ENCODE data around the gene REC8.

Gene REC8

GRCh38 chr14:24171422-24172260 lies at the start of gene REC8:
REC8 (plus strand) TSS chr14:24172080; CDS start chr14:24172553, 473 bp downstream.
- no peak for FAIRE-seq

- FAIRE-seq: no peak
Measured at GRCh38 chr14:24122416-24122815, 49.5 kb upstream of the REC8 start.

GRCh38 chr14:24122898-24123297 lies 49.0 kb upstream of the REC8 start:
- no peak for FAIRE-seq

GRCh38 chr14:24123424-24124417 lies 48.2 kb upstream of the REC8 start:
- FAIRE-seq: no peak

GRCh38 chr14:24126939-24127338 lies 44.9 kb upstream of the REC8 start:
- no peak for FAIRE-seq

GRCh38 chr14:24127673-24128072 lies 44.2 kb upstream of the REC8 start:
- no peak for FAIRE-seq

- FAIRE-seq: no peak
Measured at GRCh38 chr14:24129410-24129998, 42.4 kb upstream of the REC8 start.

GRCh38 chr14:24130380-24130716 lies 41.5 kb upstream of the REC8 start, which contains the start of gene FITM1:
FITM1 (plus strand) TSS chr14:24130659; CDS start chr14:24131564, 905 bp downstream.
- FAIRE-seq: no peak

- no peak for FAIRE-seq
Measured at GRCh38 chr14:24130717-24131548, 40.9 kb upstream of the REC8 start.

- no peak for FAIRE-seq
Measured at GRCh38 chr14:24131549-24131966, 40.3 kb upstream of the REC8 start.

GRCh38 chr14:24132061-24132685 lies 39.7 kb upstream of the REC8 start:
- FAIRE-seq: no peak

- FAIRE-seq: no peak
Measured at GRCh38 chr14:24132976-24133375, 38.9 kb upstream of the REC8 start.

- no peak for FAIRE-seq
Measured at GRCh38 chr14:24133735-24134134, 38.1 kb upstream of the REC8 start.

- no peak for FAIRE-seq
Measured at GRCh38 chr14:24135584-24135833, 36.4 kb upstream of the REC8 start.

GRCh38 chr14:24135834-24136683 lies 35.8 kb upstream of the REC8 start, which contains the start of gene PSME1:
PSME1 (plus strand) TSS chr14:24136194; CDS start chr14:24136263, 69 bp downstream.
- no peak for FAIRE-seq

- no peak for FAIRE-seq
Measured at GRCh38 chr14:24136684-24137528, 35.0 kb upstream of the REC8 start.

- no peak for FAIRE-seq
Measured at GRCh38 chr14:24137529-24138395, 34.1 kb upstream of the REC8 start.

- FAIRE-seq: no peak
Measured at GRCh38 chr14:24138396-24139271, 33.2 kb upstream of the REC8 start.

Measured in colon (tissue), 2 donors.